ENCODE measurements around the gene PLCL1. TPM values are rescaled to one million over a fixed set of nuclear protein-coding genes. Genes with fewer than 3 reads are reported as not detected.
A peak's percentile ranks its signal among the peaks of the same experiment; 100 is the strongest.

PLCL1 gene
- total and polyA plus RNA-seq, 8 donors = 0.93 to 28.7 (median 3.1) TPM

GRCh38 chr2:198116756-198117155, 312.4 kb downstream of the PLCL1 start:
- TF ChIP-seq POLR2AphosphoS5 (IDR thresholded peaks at IDR 0.05) (no peak), CTCF (IDR thresholded peaks at IDR 0.05) (no peak), POLR2A (IDR thresholded peaks at IDR 0.05) (no peak), EP300 (IDR thresholded peaks at IDR 0.05) (no peak)
- Histone ChIP-seq H3K4me1 (peaks cover 0 to 5% (median 0%) of the 10 kb centered on the region in 4 donors), H3K4me3 (no peak overlapping the region), H3K27me3 (no peaks in the 10 kb centered on the region), H3K27ac (no peak overlapping the region), H3K9me3 (no peaks in the 10 kb centered on the region), H3K36me3 (no peaks in the 10 kb centered on the region)
- WGBS, 5 donors = 31 to 48% (median 42%) methylated on average over 1 of the region's 1 CpG
- intact Hi-C loops (cut with DNase I; ENCODE audit: low total_unique reads) = no loop called here
- DNase-seq = peak in 1 of 2 donors; percentile 63

GRCh38 chr2:198117406-198118041, 313.1 kb downstream of the PLCL1 start:
- TF ChIP-seq POLR2AphosphoS5 (IDR thresholded peaks at IDR 0.05) = no peak
- TF ChIP-seq POLR2A (IDR thresholded peaks at IDR 0.05) = no peak
- TF ChIP-seq EP300 (IDR thresholded peaks at IDR 0.05) = no peak
- TF ChIP-seq CTCF (IDR thresholded peaks at IDR 0.05) = no peak
- H3K36me3 ChIP-seq = no peaks in the 10 kb centered on the region
- no peaks in the 10 kb centered on the region for H3K27me3 ChIP-seq
- no peak overlapping the region for H3K4me3 ChIP-seq
- intact Hi-C loops (cut with DNase I; ENCODE audit: low total_unique reads) = no loop called here
- H3K27ac ChIP-seq = no peak overlapping the region
- no peak for DNase-seq
- WGBS, 5 donors = 61 to 69% (median 63%) methylated on average over 4 of the region's 4 CpGs
- peaks cover 0 to 5% (median 0%) of the 10 kb centered on the region in 4 donors for H3K4me1 ChIP-seq
- H3K9me3 ChIP-seq = no peaks in the 10 kb centered on the region

- 59 to 74% (median 64%) methylated on average over 1 of the region's 1 CpG for WGBS, 5 donors
- TF ChIP-seq POLR2A (IDR thresholded peaks at IDR 0.05) = no peak
- TF ChIP-seq EP300 (IDR thresholded peaks at IDR 0.05) = no peak
- no peak for TF ChIP-seq POLR2AphosphoS5 (IDR thresholded peaks at IDR 0.05)
- peak in 5 of 7 experiments; percentile 14 to 55 (median 52) for TF ChIP-seq CTCF (IDR thresholded peaks at IDR 0.05)
- Histone ChIP-seq H3K36me3 (no peaks in the 10 kb centered on the region), H3K9me3 (no peaks in the 10 kb centered on the region), H3K4me1 (peaks cover 0 to 6% (median 3%) of the 10 kb centered on the region in 4 donors), H3K4me3 (no peak overlapping the region), H3K27ac (no peak overlapping the region), H3K27me3 (no peaks in the 10 kb centered on the region)
- intact Hi-C loops (cut with DNase I; ENCODE audit: low total_unique reads) = loop anchor here (5.0 kb wide), 1 partner anchor 325 kb away; the partner anchor contains the start of gene PLCL1
- DNase-seq = peak in 1 of 2 donors; percentile 83
Observed at GRCh38 chr2:198127627-198128026, 323.2 kb downstream of the PLCL1 start.

- H3K36me3 ChIP-seq = no peaks in the 10 kb centered on the region
- peaks cover 0 to 3% (median 1%) of the 10 kb centered on the region in 4 donors for H3K4me1 ChIP-seq
- no peaks in the 10 kb centered on the region for H3K9me3 ChIP-seq
- no peak overlapping the region for H3K27ac ChIP-seq
- no peak for TF ChIP-seq EP300 (IDR thresholded peaks at IDR 0.05)
- no peak for TF ChIP-seq POLR2A (IDR thresholded peaks at IDR 0.05)
- TF ChIP-seq POLR2AphosphoS5 (IDR thresholded peaks at IDR 0.05) = no peak
- TF ChIP-seq CTCF (IDR thresholded peaks at IDR 0.05) = no peak
- WGBS, 5 donors = 64 to 84% (median 76%) methylated on average over 5 of the region's 5 CpGs
- H3K27me3 ChIP-seq = no peaks in the 10 kb centered on the region
- no peak overlapping the region for H3K4me3 ChIP-seq
- intact Hi-C loops (cut with DNase I; ENCODE audit: low total_unique reads) = loop anchor here (5.0 kb wide), 1 partner anchor 327 kb away; the partner anchor contains the start of gene PLCL1
- no peak for DNase-seq
Observed at GRCh38 chr2:198129609-198130008, 325.2 kb downstream of the PLCL1 start.
